Stimulated activated CD8-positive, alpha-beta memory T cell treated with anti-CD3 and anti-CD28 coated beads, Interleukin-7, amount 100 ng/mL, for 4 hours (primary cell): ENCODE measurements around the gene SCAMP3.

Source experiments
- DNase-seq, 2 donors: peaks; one replicate each; pipeline ENCODE4 v3.0.0-alpha.2; 2020; ENCODE audit warnings: low read depth in 2 of 2

SCAMP3 gene

DNA sequence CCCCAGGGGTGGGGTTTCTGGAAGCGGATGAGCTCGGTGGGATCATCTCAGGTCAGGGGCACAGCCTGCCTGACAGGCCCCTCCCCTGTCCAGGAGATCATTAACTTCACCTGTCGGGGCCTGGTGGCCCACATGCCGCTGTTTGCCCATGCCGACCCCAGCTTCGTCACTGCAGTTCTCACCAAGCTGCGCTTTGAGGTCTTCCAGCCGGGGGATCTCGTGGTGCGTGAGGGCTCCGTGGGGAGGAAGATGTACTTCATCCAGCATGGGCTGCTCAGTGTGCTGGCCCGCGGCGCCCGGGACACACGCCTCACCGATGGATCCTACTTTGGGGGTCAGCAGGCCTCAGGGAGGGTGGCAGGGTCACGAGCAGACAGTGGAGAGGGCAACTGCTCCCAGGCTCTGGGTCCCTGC is 23.5 kb upstream of the SCAMP3 start:
- DNase-seq: no peak

DNA sequence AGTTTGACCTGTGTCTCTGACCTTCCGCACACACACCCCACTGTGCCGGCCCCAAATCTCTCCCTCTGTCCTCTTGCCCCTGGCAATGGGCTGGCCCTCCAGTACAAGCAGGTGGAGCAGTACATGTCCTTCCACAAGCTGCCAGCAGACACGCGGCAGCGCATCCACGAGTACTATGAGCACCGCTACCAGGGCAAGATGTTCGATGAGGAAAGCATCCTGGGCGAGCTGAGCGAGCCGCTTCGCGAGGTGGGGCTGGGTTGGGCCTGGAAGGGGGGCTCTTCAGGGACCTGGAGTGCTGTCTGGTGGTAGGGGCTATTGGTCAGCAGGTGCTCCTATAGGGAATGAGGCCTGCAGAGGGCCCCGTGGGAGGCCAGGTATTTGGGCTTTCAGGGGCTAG is 22.9 kb upstream of the SCAMP3 start:
- no peak for DNase-seq

DNA sequence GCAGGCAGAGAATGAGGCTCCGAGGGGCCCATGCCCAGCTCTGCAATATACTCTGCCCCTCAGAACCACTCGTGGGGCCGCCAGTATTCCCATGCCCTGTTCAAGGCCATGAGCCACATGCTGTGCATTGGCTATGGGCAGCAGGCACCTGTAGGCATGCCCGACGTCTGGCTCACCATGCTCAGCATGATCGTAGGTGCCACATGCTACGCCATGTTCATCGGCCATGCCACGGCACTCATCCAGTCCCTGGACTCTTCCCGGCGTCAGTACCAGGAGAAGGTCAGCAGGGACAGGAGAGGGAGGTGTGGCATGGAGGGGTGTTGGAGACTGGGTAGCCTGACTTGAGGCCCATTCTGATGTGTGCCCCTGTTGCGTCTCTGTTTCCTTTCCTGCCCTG is 22.3 kb upstream of the SCAMP3 start:
- DNase-seq: no peak

DNA sequence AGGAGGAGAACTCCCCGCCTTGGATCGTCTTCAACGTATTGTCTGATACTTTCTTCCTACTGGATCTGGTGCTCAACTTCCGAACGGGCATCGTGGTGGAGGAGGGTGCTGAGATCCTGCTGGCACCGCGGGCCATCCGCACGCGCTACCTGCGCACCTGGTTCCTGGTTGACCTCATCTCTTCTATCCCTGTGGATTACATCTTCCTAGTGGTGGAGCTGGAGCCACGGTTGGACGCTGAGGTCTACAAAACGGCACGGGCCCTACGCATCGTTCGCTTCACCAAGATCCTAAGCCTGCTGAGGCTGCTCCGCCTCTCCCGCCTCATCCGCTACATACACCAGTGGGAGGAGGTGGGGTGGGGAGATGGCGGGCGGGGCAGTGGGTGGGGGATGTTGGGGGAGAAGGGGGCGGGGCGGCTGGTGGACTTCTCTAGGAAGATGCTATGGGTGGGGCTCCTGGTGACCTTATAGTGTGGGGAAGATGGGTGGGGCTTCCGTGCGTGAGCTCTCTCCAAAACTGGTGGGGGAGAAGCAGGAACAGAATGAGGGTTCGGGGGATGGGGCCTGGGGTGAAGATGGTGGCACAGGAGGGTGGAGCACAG is 20.4 kb upstream of the SCAMP3 start:
- no peak for DNase-seq

DNA sequence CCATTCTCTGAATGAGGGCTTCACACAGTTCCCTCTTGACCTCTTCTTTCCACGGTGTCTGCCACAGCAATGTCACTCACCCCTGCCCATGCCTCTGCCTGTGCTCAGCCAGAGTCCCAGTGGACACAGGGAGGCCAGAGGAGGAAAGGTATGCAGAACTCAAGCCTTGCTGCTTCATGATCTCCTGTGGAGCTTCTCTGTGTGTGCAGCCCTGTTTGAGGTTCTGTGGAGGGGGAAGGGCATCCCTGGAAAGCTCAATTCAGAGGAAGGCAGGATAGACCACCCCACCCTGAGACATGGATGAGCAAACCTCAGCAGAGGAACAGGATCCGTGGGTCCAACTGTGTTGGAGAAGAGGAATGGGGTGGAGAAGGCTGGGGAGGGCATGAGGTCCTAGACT is 17.1 kb upstream of the SCAMP3 start:
- DNase-seq: no peak

DNA sequence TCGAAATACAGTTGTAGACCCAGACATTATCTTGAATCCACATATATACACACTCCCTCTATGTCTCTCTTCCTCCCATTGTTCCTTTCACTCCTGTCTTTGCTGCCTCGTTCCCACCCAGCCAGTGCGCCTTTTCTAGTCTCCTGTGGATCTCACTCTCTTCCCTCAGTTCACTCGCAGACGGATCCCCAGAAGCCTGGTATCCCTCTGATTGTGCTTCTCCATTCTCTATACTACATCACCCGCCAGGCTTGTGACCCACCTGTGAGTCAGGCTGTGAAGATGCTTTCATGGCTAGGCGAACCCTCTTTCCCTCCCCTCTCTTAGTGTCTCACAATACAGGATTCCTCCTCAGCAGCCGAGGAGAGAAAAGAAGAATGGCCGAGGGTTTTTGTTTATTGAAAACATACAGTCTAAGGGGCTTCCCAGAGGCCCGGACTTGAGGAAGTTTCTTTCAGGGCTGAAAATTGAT is 16.6 kb upstream of the SCAMP3 start:
- DNase-seq: no peak

DNA sequence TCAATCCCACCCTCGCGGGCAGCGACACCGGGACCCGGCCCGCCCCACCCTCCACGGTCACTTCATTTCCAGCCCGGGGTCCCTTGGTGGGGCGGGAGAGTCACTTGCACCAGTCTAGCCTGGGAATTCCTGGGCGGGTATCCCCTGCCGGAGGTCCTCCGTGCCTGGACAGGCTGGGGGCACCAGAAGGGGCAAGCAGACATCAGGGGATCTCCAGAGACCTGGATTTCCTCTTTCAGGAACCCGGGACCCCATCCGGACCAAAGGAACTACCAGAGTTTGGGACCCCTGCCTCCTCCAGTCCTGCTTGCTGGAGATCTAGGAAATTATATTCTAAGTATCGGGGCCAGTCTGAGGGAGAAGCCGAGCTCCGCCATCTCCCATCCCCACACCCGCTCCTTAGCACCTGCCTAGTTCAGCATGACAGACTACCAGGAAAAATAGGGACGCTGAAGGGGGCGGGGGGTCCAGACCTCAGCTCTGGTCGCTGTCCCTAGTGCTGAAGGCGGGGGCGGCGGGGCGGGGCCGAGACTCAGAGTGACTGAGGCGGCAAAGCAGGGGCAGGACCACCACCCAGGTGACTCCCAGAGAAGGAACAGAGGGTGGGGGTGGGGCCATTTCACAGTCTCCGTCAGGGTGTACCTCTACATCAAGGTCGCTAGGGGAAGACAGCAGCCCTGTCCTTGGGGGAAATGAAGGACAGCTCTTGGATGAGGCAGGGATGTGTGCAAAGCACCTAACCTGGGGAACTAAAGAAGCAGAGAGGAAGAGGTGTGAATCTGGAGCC is 15.9 kb upstream of the SCAMP3 start:
- peak; percentile 63 to 65 for DNase-seq

DNA sequence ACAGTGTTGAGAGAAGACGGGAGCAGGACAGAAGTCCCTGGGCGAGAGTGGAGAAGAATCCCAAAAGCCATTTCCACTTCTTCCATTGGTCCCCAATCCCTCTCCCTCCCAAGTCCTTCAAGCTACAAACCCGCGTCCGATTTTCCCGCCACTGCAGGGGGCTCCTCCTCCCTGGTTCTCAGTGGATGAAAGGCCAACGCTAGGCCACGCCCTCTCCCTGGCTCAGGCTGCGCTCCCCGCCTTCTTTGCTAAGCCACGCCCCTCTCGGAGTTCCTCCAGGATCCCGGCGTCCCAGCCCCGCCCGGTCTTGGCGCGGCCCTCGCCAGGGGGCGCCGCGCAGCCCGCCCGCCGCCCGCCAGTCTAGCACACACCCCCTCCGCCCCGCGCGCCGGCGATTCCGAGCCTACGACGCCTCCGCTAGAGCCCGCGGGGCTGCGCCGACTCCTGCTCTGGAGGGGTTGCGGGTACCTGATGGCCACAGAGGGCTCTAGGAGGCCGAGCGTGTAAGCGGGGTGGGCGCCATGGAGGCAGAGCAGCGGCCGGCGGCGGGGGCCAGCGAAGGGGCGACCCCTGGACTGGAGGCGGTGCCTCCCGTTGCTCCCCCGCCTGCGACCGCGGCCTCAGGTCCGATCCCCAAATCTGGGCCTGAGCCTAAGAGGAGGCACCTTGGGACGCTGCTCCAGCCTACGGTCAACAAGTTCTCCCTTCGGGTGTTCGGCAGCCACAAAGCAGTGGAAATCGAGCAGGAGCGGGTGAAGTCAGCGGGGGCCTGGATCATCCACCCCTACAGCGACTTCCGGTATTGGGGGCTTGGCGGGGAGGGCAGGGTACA is 15.1 kb upstream of the SCAMP3 start, which contains the start of gene HCN3:
HCN3 (plus strand) TSS at position 394 of the 832 bp plus-strand sequence; CDS start at position 522, 128 bp downstream.
- peak; percentile 89 to 92 for DNase-seq

DNA sequence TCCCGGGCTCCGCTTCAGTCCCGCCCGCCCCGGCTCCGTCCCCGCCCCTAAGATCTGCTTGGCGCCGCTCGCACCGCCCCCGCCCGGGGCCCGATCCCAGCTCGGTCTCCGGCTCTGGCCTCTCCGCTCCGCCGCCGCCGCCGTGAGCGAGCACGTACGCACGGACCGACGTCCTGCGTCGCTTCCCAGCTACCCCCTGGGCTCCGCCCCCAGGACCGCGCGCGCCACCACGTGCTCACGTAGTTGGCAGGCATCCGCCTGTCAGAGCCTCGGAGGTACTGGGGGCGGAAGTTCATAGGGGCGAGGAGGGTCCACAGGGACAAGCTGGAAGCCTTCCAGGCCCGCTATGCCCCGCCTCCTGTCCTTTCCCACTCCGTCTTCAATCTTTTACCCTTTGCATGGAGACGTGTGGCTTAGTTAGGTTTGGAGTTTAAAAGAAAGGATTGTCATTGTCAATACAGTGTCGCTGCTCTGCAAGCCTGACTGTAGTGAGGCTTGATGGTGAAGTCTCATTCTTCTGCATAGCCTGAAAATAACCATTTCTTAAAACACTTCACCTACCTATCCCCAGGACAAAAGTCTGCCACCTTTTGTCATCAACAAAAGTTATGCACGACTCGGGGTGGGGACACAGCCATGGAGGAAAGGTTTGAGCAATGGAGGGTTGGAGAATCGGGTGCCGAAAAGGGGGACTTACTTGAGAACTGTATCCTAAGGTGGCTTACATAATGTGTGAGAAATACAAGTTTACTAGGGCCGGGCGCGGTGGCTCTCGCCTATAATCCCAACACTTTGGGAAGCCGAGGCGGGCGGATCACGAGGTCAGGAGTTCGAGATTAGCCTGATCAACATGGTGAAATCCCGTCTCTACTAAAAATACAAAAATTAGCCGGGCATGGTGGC is 11.4 kb upstream of the SCAMP3 start, which contains the start of gene CLK2:
CLK2 (minus strand) TSS at position 162 of the 903 bp plus-strand sequence. CDS start 2,527 bp downstream, outside the sequence.
- DNase-seq: peak; percentile 90 to 97

DNA sequence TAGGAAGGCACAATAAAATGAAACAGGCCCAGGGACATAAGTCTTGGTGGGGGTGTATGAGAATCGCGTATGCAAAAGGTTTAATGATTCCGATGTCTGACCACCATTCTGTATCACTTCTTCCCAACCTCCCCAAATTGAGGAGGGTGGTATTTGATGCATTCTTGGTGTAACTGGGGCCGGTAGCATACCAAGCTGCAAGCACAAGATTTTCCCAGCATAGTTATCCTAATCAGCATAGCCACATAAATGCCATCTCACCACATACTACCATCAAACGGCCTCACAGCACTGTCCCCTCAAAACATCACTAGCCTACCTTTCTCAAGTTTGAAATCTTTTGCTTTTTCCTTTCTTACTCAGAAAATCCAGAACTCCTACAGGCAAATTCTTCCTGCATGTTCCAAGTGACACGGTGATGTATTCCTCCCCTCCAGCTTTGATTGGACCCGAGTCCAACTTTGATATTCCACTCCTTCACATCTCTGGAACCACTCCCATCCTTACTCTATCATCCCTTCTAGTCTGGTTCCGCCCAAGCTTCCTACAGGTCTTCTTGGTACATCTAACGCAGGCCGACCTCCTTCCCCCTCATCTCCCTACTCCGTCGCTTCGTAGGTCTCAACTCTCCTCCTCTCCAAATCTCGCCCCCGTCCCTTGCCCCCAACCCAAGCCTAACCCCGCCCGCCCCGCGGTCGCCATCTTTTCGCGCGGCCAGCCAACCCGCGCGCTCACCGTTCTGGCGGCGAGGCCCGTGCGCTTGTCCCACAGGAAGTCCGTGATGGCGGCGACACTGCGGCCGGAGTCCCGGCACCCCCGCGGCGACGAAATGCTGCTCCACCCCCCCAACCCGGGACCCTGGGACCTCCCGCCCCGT is 10.5 kb upstream of the SCAMP3 start:
- peak in 1 of 2 donors; percentile 9 for DNase-seq

DNA sequence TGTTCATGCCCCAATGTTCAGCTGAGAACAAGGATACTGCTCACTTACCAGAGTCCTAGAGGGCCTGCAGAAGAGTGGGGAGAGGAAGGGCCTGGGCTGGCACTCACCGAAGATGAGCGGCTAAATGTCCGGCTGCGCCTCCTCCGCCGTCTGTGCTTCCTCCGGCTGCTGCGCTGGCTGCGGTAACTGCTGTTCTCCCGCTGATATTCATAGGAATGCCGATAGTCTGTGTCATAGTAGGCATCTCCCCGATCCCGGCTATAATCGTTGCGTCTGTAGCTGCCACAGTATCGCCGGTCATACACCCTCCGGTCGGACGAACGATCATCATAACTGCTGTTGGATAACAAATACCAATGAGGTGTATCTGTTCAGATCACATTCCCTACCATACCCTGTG is 7.2 kb upstream of the SCAMP3 start:
- DNase-seq: no peak

DNA sequence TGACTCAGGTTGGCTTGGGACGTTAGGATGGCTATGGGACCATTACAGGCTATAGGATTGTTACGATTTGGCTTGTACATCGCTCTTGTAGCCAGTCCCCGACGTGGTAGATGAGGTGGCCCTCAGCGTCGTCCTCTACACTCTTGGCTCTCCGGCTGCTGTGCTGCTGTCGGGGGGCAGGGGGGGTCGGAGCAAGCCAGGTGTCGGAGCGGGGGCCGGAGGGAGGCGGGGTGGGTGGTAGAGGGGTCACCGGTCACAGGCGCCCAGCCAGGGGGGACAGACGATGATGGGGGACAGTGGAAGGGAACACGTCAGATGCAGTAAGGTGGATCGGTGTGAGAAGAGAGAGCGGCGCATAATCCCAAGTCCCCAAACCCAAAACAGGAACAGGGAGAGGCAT is 6.5 kb upstream of the SCAMP3 start:
- DNase-seq: no peak

DNA sequence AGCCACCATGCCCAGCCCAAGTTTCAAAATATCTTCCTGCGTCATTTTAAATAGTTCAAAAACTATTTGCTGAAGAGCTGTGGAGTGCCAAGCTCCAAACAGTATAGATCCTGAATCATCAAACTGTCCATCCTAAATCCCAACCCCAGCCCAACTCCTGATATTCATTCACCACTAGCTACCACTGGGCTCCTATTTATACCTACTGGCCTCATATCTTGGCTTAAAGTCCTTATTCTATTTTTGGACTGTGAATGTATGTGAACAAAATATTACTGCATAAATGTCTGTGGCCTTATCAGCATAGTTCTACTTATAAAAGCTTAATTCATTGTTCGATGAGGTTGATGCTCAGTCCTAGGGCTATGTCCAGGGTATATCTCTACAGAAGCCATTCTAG is 5.2 kb upstream of the SCAMP3 start:
- DNase-seq: no peak

DNA sequence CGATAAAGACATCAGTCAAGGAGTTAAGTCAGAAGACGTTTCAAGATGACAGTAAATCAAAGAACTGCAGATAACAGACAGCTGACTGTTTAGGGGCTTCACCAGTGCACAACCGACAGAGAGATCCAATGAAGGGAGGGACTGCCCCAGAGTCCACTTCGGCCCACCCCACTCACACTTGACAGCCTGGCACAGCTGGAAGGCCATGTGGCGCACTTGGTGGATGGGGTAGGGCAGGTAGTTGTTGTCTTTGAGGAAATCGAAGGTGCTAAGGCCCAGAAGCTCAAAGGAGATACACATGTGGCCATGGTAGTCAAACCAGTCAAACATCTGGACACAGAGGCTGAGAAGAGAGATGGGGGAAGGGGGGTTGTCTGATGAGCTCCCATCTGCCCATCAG is 4.4 kb upstream of the SCAMP3 start:
- DNase-seq: no peak

DNA sequence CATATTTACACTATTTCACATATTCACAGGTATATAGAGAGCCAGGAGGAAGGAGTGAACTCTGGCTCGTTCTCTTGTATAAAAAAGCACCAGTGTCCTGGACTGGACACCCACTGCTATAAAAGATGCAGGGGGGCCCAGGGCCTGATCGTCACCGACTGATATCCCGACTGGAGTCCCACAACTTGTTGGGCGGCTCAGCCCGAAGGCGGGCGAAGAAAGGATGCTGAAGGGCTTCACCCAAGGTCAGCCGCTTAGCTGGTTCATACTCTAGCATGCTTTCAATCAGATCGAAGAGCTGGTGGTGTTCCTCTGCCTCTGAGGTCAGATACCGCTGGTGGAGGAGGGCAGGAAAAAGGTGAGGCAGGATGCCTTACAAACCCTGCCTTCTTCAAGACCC is 907 bp upstream of the SCAMP3 start:
- no peak for DNase-seq

DNA sequence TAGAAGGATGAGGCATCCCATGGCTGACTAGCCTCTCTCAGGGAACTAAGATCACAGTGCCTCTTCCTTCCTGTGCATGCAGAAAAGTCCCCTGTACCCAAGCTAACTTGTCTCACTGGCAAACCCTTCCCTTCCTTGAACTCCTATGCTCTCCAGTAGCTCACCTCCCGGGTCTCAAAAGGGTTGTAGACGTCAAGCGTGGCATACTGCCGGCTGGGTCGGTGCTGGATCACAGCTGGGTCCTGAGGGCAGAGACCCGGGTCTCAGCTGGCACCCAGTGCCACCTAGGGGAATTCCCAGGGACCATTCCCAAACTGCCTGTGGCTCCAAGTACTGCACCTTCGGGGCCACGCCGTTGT is 688 bp downstream of the SCAMP3 start:
- DNase-seq: no peak

DNA sequence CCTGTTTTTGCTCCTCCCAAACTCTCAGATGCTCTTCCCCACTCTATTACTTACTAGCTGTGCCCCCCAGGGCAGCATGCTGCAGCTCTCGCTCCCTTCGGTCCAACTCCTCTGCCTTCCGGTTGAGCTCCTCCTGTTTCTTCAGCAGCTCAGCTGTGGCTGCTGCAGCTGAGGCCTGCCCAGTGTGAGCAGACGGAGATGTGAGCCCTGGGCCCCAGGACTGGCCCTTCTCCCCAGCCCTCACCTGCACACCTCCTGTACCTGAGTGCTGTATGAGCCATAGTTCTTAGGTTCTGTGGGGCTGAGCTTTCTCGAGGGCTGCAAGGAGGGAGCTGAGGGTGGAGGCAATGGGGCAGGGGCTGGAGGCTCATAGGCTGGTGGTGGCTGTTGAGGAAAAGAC is 1.9 kb downstream of the SCAMP3 start:
- no peak for DNase-seq

DNA sequence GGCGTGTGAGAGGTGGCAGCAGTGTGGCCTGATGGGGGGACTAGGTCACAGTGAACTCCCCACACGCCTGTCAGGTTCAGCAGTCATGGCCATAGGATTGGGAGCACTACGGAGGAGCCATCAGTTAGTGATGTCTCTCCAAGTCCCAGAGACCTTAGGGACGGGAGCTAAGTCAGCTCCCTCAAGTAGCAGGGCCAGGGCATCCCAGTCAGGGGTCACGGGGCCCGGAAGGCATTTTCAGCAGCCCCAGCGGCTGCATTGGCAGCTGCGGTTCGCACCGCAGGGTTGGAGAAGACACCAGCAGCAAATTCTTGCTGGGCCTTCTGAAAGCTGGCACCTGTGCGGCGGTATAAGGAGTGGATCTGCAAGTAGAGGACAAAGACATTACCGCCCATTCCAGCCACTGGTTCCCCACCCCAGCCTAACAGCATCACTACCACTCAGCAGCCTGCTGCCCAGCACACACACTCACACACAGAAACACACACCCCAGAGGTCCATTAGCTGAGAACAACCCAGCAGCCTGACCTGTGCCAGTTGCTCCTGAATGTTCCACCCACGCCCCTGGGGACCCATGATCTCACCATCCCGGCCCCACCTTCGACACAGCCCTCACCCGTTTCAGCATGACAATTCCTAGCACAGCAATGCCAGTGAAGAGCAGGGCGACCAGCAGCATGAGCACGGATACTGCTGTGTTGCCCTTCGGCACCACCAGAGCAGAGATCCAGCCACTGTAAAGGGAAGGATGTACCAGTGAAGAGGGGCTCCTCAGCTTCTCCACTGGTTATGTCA is 5.9 kb downstream of the SCAMP3 start:
- DNase-seq: no peak

DNA sequence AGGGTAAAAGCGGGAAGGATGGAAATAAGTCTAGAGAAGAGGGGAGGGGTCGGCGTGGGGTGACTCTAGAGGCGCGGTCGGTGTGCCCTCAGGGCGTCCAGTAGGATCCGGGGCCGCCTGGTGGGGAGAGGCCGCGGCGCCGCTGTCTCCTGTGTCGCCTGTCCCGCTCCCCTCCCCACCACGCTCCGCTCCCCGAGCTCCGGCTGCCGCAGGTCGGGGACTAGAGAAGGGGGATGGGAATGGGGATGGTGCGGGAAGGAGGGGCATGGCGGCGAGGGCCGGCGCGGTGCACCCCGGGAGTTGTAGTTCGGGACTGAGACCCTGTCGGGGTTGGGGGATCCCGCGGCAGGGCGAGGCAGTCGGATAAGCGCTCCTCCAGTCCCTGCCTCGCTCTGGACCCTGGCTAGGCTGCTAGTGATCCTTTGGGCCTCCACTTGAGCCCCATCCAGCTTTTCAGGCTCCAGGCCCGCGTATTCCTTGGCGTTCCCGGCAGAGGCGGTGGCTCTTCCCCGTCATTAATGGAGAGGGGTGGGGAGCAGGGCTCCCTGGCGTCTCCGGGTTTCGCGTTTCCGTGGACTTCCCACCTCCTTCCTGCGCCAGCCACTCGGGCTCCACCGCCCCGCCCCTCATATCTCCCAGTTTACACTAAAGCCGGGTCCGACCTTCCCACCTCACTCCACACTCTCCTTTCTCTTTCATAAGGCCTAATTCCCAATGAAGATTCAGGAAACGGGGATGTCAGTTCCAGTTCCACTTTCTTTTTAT is 6.7 kb downstream of the SCAMP3 start, which contains the start of gene ENTREP3:
ENTREP3 (minus strand) TSS at position 241 of the 765 bp plus-strand sequence. CDS start 606 bp downstream, outside the sequence.
- DNase-seq: peak; percentile 51 to 67
